Fibroblast of mammary gland (primary cell): ENCODE data around the gene PRPF19.

Experiments
- DNase-seq: peaks from one replicate; pipeline ENCODE4 v3.0.0-alpha.2; 2010; ENCODE audit warnings: low read depth
- H3K4me3 ChIP-seq: 2 replicates; pipeline ENCODE4 v1.5.1; 2011; ENCODE audit warnings: low read depth, mild to moderate bottlenecking, low read length, moderate library complexity; ENCODE audit not compliant: control insufficient read depth
- TF ChIP-seq, protein P1 (sequence below): conservative IDR thresholded peaks from 2 replicates; pipeline ENCODE4 v1.5.1; 2011; ENCODE audit warnings: low read depth, low read length, inconsistent platforms; ENCODE audit not compliant: control insufficient read depth, insufficient read depth

Gene PRPF19

DNA sequence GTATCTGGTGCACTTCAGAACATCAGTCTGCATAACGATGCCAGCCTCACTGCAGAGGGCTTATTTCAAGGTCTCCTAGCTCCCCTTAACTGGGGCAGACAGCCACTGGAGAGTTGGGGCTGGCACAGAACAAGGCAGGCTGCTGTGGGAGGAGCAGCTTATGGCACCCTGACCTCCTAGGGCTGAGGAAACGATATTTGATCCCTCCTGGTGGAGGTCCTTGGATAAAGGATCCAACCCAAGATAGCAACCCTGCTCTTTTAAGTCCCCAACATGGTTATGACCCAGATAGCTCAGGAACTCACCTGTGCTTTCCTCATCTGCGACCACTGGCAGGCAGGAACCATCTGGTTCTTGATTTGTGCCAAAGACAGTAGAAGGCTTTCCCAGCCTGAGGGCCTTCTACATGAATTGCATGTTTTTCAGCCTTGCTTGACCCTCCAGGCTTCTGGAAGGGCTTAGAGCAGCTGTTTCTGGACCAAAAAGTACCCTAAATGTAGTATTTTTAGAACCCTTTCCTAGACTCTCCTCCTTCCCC lies 10.4 kb upstream of the PRPF19 start:
- H3K4me3 ChIP-seq, result no peak overlapping the region
- DNase-seq, result no peak
- TF ChIP-seq, protein P1, sequence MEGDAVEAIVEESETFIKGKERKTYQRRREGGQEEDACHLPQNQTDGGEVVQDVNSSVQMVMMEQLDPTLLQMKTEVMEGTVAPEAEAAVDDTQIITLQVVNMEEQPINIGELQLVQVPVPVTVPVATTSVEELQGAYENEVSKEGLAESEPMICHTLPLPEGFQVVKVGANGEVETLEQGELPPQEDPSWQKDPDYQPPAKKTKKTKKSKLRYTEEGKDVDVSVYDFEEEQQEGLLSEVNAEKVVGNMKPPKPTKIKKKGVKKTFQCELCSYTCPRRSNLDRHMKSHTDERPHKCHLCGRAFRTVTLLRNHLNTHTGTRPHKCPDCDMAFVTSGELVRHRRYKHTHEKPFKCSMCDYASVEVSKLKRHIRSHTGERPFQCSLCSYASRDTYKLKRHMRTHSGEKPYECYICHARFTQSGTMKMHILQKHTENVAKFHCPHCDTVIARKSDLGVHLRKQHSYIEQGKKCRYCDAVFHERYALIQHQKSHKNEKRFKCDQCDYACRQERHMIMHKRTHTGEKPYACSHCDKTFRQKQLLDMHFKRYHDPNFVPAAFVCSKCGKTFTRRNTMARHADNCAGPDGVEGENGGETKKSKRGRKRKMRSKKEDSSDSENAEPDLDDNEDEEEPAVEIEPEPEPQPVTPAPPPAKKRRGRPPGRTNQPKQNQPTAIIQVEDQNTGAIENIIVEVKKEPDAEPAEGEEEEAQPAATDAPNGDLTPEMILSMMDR, result no peak

- peak; percentile 55 for DNase-seq
- H3K4me3 ChIP-seq, result peak overlapping the region; percentile 81
- TF ChIP-seq, protein P1, result peak; percentile 10
Measured at GRCh38 chr11:60915248-60915914, 9.0 kb upstream of the PRPF19 start.

DNA sequence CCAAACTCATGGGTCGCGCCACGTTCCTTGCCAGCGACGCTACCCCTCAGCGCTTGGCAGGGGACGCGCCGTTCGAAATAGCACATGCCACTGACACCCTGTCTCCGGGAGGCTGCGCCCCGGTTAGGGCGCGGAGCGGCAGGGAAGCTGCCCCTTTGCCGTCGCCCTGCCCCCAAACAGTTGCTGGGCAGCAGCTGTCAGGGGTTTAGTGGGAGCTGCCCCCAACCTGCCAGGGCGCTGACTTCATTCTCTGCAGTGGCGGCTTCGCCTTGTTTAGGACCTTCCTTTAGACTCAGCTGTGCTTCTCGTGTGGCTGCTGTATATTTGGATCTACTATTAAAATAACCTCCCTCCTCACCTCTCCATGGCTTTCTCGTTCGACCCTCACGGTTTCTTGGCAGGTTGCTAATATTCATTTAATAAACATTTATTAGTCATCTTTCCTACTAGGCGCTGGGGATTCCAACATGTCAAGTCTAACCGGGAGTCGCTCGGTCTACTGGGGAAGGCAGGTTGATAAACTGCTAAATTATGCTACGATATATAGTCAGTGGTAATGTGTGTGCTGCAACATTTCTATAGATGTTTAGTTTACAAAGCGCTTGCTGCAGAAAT lies 8.4 kb upstream of the PRPF19 start:
- peak; percentile 24 for DNase-seq
- TF ChIP-seq, protein P1, result no peak
- peak overlapping the region; percentile 81 for H3K4me3 ChIP-seq

- TF ChIP-seq, protein P1, result no peak
- DNase-seq, result peak; percentile 83
- H3K4me3 ChIP-seq, result peak within 1 kb of the TSS; percentile 81
Measured at GRCh38 chr11:60913793-60914632, 7.6 kb upstream of the PRPF19 start, which contains the start of gene TMEM109. TMEM109 (plus strand) TSS chr11:60914158; CDS start chr11:60919694, 5,536 bp downstream.

DNA sequence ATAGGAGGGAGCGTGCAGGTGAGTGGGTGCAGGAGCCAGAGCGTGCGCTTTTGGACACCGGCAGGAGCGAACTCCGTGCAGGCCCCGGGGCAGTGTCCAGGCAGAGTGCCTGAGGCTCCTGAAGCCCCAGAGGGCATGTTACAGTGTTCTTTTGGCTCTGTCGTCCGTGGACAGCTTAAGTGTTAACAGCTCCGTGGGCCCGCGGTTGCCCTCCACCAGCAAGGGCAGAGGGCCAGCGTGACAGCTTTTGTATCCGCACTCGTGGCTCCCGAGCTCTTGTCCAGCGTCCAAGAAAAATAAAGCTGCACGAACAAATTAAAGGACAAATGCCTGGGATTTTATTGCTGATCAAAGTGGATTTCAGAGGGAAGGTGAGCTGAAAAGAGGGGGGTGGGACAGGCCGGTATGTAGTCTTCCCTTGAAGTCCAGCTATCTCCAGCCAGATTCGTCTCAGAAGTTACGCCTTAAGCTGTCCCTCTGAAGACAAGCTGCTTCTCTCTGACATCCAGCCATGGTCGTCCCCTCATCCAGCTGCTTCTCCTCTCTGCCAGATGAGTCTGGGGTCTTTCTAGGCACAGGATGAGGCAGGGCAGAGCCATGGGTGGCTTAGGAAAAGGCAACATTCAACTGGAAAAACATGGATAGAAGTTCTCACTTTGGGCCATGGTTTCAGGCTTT lies 6.6 kb upstream of the PRPF19 start:
- no peak overlapping the region for H3K4me3 ChIP-seq
- TF ChIP-seq, protein P1, result no peak
- no peak for DNase-seq

DNA sequence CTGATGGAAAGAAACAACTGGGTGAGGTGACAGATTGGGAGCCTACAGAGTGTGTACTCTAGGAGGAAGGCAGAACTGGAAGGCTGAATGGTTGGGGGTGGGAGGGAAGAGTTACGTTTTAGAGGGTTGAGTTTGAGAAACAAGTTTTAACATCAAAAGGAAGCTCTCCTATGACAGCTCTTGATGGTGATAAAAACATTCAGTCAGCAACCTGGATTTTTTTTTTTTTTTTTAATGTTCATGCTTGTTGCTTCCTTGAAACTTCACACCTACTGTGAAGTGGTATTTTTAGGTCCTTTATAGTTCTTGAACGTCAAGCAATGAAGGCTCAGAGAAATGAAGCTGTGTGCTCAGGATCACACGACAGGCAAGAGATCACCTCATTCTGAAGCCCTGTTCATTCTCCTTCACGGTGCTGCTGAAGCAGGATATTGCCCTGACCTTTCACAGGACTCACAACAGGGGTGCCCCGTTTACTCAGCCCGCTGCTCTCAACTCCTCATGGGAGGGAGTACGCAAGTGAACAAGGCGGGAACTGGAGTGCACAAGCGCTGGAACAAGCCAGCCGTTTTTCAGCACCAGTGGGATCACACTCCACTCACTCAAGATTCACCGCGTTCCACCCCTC lies 6.0 kb upstream of the PRPF19 start:
- TF ChIP-seq, protein P1, result no peak
- no peak for DNase-seq
- no peak overlapping the region for H3K4me3 ChIP-seq
